GM23338 (cell line): ENCODE results near the gene PCYT1A.

Experiments
- CREB1 ChIP-seq: fragments of 250-450 bp; sonication (Bioruptor Pico); IDR thresholded peaks from 2 replicates; pipeline ENCODE4 v1.5.0; 2020; ENCODE audit warnings: low read depth, mild to moderate bottlenecking, moderate library complexity
- CTCF ChIP-seq, 2 experiments: fragments of 200-600 bp in 1 of 2; sonication (generic) in 1 of 2; conservative IDR thresholded peaks; 2 replicates each; pipeline versions ENCODE4 v1.5.1 to v1.6.1; 2016 to 2017; ENCODE audit warnings: antibody characterized with exemption in 2 of 2, low read depth in 2 of 2, mild to moderate bottlenecking in 2 of 2, moderate library complexity in 1 of 2
- ETS1 ChIP-seq: IDR thresholded peaks from 2 replicates; pipeline ENCODE4 v1.6.1; 2016; ENCODE audit warnings: antibody characterized with exemption
- EZH2 ChIP-seq: fragments of 200-600 bp; sonication (generic); IDR thresholded peaks from one replicate; pipeline ENCODE4 v1.8.0; 2017; ENCODE audit warnings: antibody characterized with exemption, mild to moderate bottlenecking, low read depth; ENCODE audit not compliant: unreplicated experiment
- EZH2phosphoT487 ChIP-seq: fragments of 200-600 bp; sonication (generic); IDR thresholded peaks from one replicate; pipeline ENCODE4 v1.8.1; 2018; ENCODE audit warnings: antibody characterized with exemption; ENCODE audit not compliant: unreplicated experiment
- JUNB ChIP-seq: IDR thresholded peaks from one replicate; pipeline ENCODE4 v1.6.1; 2016; ENCODE audit warnings: antibody characterized with exemption; ENCODE audit not compliant: unreplicated experiment
- POLR2AphosphoS5 ChIP-seq: IDR thresholded peaks from 2 replicates; pipeline ENCODE4 v1.6.1; 2016; ENCODE audit warnings: antibody characterized with exemption, low read depth
- STAT1 ChIP-seq: IDR thresholded peaks from one replicate; pipeline ENCODE4 v1.6.1; 2016; ENCODE audit warnings: antibody characterized with exemption; ENCODE audit not compliant: unreplicated experiment
- ZNF114 ChIP-seq: fragments of 250-450 bp; sonication (Bioruptor Pico); IDR thresholded peaks from 2 replicates; pipeline ENCODE4 v1.5.0; 2020; ENCODE audit warnings: mild to moderate bottlenecking, moderate library complexity
- ZNF331 ChIP-seq: fragments of 250-450 bp; sonication (Bioruptor Pico); IDR thresholded peaks from 2 replicates; pipeline ENCODE4 v1.5.0; 2020; ENCODE audit warnings: low read depth, mild to moderate bottlenecking, moderate library complexity
- TF ChIP-seq, protein P1 (sequence below): IDR thresholded peaks from one replicate; pipeline ENCODE4 v1.6.1; 2018; ENCODE audit warnings: antibody characterized with exemption; ENCODE audit not compliant: unreplicated experiment

GRCh38 chr3:196241704-196242103, 45.8 kb downstream of the PCYT1A start:
- TF ChIP-seq CREB1, result no peak
- TF ChIP-seq CTCF (conservative IDR thresholded peaks at IDR 0.05; ENCODE audit: low read depth in 2 of 2), result no peak
- TF ChIP-seq EZH2, result no peak
- TF ChIP-seq POLR2AphosphoS5, result no peak
- TF ChIP-seq, protein P1, sequence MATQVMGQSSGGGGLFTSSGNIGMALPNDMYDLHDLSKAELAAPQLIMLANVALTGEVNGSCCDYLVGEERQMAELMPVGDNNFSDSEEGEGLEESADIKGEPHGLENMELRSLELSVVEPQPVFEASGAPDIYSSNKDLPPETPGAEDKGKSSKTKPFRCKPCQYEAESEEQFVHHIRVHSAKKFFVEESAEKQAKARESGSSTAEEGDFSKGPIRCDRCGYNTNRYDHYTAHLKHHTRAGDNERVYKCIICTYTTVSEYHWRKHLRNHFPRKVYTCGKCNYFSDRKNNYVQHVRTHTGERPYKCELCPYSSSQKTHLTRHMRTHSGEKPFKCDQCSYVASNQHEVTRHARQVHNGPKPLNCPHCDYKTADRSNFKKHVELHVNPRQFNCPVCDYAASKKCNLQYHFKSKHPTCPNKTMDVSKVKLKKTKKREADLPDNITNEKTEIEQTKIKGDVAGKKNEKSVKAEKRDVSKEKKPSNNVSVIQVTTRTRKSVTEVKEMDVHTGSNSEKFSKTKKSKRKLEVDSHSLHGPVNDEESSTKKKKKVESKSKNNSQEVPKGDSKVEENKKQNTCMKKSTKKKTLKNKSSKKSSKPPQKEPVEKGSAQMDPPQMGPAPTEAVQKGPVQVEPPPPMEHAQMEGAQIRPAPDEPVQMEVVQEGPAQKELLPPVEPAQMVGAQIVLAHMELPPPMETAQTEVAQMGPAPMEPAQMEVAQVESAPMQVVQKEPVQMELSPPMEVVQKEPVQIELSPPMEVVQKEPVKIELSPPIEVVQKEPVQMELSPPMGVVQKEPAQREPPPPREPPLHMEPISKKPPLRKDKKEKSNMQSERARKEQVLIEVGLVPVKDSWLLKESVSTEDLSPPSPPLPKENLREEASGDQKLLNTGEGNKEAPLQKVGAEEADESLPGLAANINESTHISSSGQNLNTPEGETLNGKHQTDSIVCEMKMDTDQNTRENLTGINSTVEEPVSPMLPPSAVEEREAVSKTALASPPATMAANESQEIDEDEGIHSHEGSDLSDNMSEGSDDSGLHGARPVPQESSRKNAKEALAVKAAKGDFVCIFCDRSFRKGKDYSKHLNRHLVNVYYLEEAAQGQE, result no peak
- no peak for TF ChIP-seq EZH2phosphoT487
- TF ChIP-seq JUNB, result no peak
- TF ChIP-seq ETS1, result no peak
- no peak for TF ChIP-seq ZNF114
- TF ChIP-seq STAT1, result no peak
- TF ChIP-seq ZNF331, result no peak
